OCI-LY3 (cell line): ENCODE measurements around the gene EFNA2.

Source experiments
- EZH2phosphoT487 ChIP-seq: fragments of 200-600 bp; shearing (Covaris generic); IDR thresholded peaks from 2 replicates; pipeline ENCODE4 v1.6.1; 2018; ENCODE audit warnings: antibody characterized with exemption, mixed run types, low read depth
- TF ChIP-seq, protein P1 (sequence below): fragments of 200-600, 300-600 bp; sonication (generic); IDR thresholded peaks from 2 replicates; pipeline ENCODE4 v1.5.1; 2014; ENCODE audit warnings: antibody characterized with exemption, low read length, low read depth

DNA sequence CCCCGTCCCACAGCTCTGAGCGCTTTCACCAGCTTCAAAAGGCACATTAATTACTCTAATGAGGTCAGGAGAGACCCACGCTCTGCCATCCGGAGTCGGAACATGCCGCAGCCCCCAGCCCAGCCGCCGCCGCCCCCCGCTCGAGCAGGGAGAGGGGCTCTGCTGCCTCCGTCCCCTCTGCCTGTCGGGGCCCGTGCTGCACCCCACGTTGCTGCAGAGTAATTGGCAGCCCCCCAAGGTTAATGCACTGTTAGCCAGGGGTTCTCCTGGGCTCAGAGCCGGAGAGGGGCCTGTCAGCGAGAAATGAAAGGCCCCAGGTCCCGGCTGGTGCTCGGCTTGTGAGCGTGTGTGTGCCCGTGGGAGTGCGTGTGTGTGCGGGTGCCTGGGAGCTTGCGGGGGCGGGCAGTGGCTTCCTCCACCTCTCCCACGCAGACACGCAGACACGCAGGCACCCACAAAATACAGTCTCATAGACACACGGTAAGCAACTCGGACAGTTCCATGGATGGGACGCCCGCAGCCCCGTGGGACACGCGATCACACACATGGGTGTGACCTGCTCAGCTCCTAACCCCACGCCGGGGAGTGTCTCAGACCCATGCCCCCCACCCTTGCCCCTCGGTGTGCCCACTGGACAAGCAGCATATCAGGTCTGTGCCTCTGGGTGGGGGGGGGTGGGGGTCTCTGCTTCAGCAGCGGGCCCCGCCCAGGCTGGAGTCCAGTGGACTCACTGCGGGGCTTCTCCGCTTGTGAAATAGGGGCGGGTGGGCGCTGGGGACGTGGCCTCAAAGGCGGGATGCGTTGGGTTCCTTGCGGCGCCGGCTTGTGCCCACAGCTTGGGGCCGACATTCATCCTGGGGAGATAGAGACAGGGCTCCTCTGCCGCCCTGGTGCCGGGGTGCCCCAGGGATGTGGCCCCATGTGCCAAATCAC, 4.8 kb upstream of the EFNA2 start:
- TF ChIP-seq, protein P1, sequence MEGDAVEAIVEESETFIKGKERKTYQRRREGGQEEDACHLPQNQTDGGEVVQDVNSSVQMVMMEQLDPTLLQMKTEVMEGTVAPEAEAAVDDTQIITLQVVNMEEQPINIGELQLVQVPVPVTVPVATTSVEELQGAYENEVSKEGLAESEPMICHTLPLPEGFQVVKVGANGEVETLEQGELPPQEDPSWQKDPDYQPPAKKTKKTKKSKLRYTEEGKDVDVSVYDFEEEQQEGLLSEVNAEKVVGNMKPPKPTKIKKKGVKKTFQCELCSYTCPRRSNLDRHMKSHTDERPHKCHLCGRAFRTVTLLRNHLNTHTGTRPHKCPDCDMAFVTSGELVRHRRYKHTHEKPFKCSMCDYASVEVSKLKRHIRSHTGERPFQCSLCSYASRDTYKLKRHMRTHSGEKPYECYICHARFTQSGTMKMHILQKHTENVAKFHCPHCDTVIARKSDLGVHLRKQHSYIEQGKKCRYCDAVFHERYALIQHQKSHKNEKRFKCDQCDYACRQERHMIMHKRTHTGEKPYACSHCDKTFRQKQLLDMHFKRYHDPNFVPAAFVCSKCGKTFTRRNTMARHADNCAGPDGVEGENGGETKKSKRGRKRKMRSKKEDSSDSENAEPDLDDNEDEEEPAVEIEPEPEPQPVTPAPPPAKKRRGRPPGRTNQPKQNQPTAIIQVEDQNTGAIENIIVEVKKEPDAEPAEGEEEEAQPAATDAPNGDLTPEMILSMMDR, result no peak
- TF ChIP-seq EZH2phosphoT487, result no peak
